GM23338 (cell line): ENCODE results near the gene FGA. TPM values are rescaled to one million over a fixed set of nuclear protein-coding genes. Genes with fewer than 3 reads are reported as not detected.

Experiments used
- ATAC-seq: fragments of 200-7000 bp; cut with Tn5 transposase; 3 replicates; pipeline ENCODE4 v1.9.1; 2020
- DNase-seq: peaks from one replicate; pipeline ENCODE4 v3.0.0-alpha.2; 2015; ENCODE audit warnings: low spot score
- H2AFZ ChIP-seq: fragments of 200-600 bp; sonication (generic); 2 replicates; pipeline ENCODE4 v1.8.0; 2016; ENCODE audit warnings: antibody characterized with exemption, mild to moderate bottlenecking, moderate library complexity
- H3F3A ChIP-seq: fragments of 200-600 bp; sonication (generic); replicated peaks from 2 replicates; pipeline ENCODE4 v1.8.0; 2017; ENCODE audit warnings: antibody characterized with exemption, mixed run types, low read depth
- H3K27ac ChIP-seq: fragments of 200-600 bp; sonication (generic); 2 replicates; pipeline ENCODE4 v1.6.1; 2016; ENCODE audit warnings: low read depth
- H3K27me3 ChIP-seq: fragments of 200-600 bp; sonication (generic); 2 replicates; pipeline ENCODE4 v1.8.0; 2016; ENCODE audit warnings: mild to moderate bottlenecking, mixed run types, moderate library complexity; ENCODE audit not compliant: insufficient read depth
- H3K36me3 ChIP-seq: fragments of 200-600 bp; sonication (generic); 2 replicates; pipeline ENCODE4 v1.8.0; 2016; ENCODE audit warnings: mild to moderate bottlenecking; ENCODE audit not compliant: insufficient read depth
- H3K4me1 ChIP-seq: fragments of 200-600 bp; sonication (generic); 2 replicates; pipeline ENCODE4 v1.8.0; 2016; ENCODE audit warnings: mild to moderate bottlenecking, moderate library complexity; ENCODE audit not compliant: insufficient read depth
- H3K4me2 ChIP-seq: fragments of 200-600 bp; sonication (generic); 2 replicates; pipeline ENCODE4 v1.7.1; 2017; ENCODE audit warnings: mixed run types
- H3K4me3 ChIP-seq: fragments of 200-600 bp; sonication (generic); 2 replicates; pipeline ENCODE4 v1.6.1; 2016; ENCODE audit warnings: mixed run types
- H3K79me2 ChIP-seq: fragments of 200-600 bp; sonication (generic); replicated peaks from 2 replicates; pipeline ENCODE4 v1.8.0; 2017; ENCODE audit warnings: mild to moderate bottlenecking; ENCODE audit not compliant: insufficient read depth
- H3K9me2 ChIP-seq: fragments of 200-600 bp; sonication (generic); 2 replicates; pipeline ENCODE4 v1.8.0; 2017; ENCODE audit not compliant: insufficient read depth
- H4K20me1 ChIP-seq: fragments of 200-600 bp; sonication (generic); replicated peaks from 2 replicates; pipeline ENCODE4 v1.8.0; 2017; ENCODE audit warnings: mild to moderate bottlenecking; ENCODE audit not compliant: insufficient read depth
- H3K27ac Mint-ChIP-seq: 2 replicates; pipeline ENCODE4 v1.8.0; 2020; ENCODE audit warnings: inconsistent platforms, mild to moderate bottlenecking, moderate library complexity, mixed read lengths
- H3K27me3 Mint-ChIP-seq: 3 replicates; pipeline ENCODE4 v1.8.0; 2022; ENCODE audit warnings: low read depth, mild to moderate bottlenecking, moderate library complexity, mixed read lengths, inconsistent platforms; ENCODE audit not compliant: insufficient read depth, poor library complexity
- H3K36me3 Mint-ChIP-seq: 3 replicates; pipeline ENCODE4 v1.8.0; 2021; ENCODE audit warnings: low read depth, mild to moderate bottlenecking, inconsistent platforms, moderate library complexity, mixed read lengths
- H3K4me1 Mint-ChIP-seq: 3 replicates; pipeline ENCODE4 v1.8.0; 2020; ENCODE audit warnings: mild to moderate bottlenecking, inconsistent platforms, mixed read lengths
- H3K4me3 Mint-ChIP-seq: 3 replicates; pipeline ENCODE4 v1.8.0; 2021; ENCODE audit warnings: moderate library complexity, mild to moderate bottlenecking, inconsistent platforms, mixed read lengths
- H3K9me3 Mint-ChIP-seq: 3 replicates; pipeline ENCODE4 v1.8.0; 2020; ENCODE audit warnings: moderate library complexity, mild to moderate bottlenecking, inconsistent platforms, mixed read lengths
- CREB1 ChIP-seq: fragments of 250-450 bp; sonication (Bioruptor Pico); IDR thresholded peaks from 2 replicates; pipeline ENCODE4 v1.5.0; 2020; ENCODE audit warnings: low read depth, mild to moderate bottlenecking, moderate library complexity
- CTCF ChIP-seq, 2 experiments: fragments of 200-600 bp in 1 of 2; sonication (generic) in 1 of 2; conservative IDR thresholded peaks; 2 replicates each; pipeline versions ENCODE4 v1.5.1 to v1.6.1; 2016 to 2017; ENCODE audit warnings: antibody characterized with exemption in 2 of 2, low read depth in 2 of 2, mild to moderate bottlenecking in 2 of 2, moderate library complexity in 1 of 2
- EZH2 ChIP-seq: fragments of 200-600 bp; sonication (generic); IDR thresholded peaks from one replicate; pipeline ENCODE4 v1.8.0; 2017; ENCODE audit warnings: antibody characterized with exemption, mild to moderate bottlenecking, low read depth; ENCODE audit not compliant: unreplicated experiment
- JUNB ChIP-seq: IDR thresholded peaks from one replicate; pipeline ENCODE4 v1.6.1; 2016; ENCODE audit warnings: antibody characterized with exemption; ENCODE audit not compliant: unreplicated experiment
- POLR2AphosphoS5 ChIP-seq: IDR thresholded peaks from 2 replicates; pipeline ENCODE4 v1.6.1; 2016; ENCODE audit warnings: antibody characterized with exemption, low read depth
- STAT1 ChIP-seq: IDR thresholded peaks from one replicate; pipeline ENCODE4 v1.6.1; 2016; ENCODE audit warnings: antibody characterized with exemption; ENCODE audit not compliant: unreplicated experiment
- ZNF331 ChIP-seq: fragments of 250-450 bp; sonication (Bioruptor Pico); IDR thresholded peaks from 2 replicates; pipeline ENCODE4 v1.5.0; 2020; ENCODE audit warnings: low read depth, mild to moderate bottlenecking, moderate library complexity
- polyA plus RNA-seq: library from polyadenylated mRNA; unstranded; fragments of >200 nt; fragmentation: Nextera tagmentation; extraction: Ambion mirVana; gene quantifications from 2 replicates; pipeline ENCODE4 v1.2.1, GENCODE V29; 2016
- total RNA-seq: library from RNA; depleted of rRNA; stranded (reverse); fragments of >200 nt; shearing (Covaris generic); gene quantifications from 2 replicates; pipeline ENCODE4 v1.2.3, GENCODE V29; 2014
- TF ChIP-seq, protein P1 (sequence below): fragments of 250-450 bp; sonication (Bioruptor Pico); IDR thresholded peaks from 2 replicates; pipeline ENCODE4 v1.5.0; 2020; ENCODE audit warnings: mild to moderate bottlenecking, moderate library complexity

Gene FGA
- total and polyA plus RNA-seq, 2 experiments from 2014 or later, result not detected

- peaks cover 2% of the 10 kb centered on the region for H3K27me3 Mint-ChIP-seq
- no peak overlapping the region for H3K4me3 ChIP-seq
- no peak for ATAC-seq
Observed at GRCh38 chr4:154603033-154603943, 12.7 kb upstream of the FGA start.

More at GRCh38 chr4:154603033-154603943, 12.7 kb upstream of the FGA start:
- Histone ChIP-seq H3F3A (no peaks in the 10 kb centered on the region), H2AFZ (0 out of 2 replicates have a peak overlapping the region, but pooled peaks have one; percentile 61), H4K20me1 (no peaks in the 10 kb centered on the region), H3K79me2 (no peaks in the 10 kb centered on the region), H3K27ac (no peak overlapping the region), H3K4me2 (no peak overlapping the region), H3K4me1 (0 out of 2 replicates have a peak, but pooled peaks cover 3% of the 10 kb centered on the region), H3K27me3 (no peaks in the 10 kb centered on the region), H3K9me2 (no peaks in the 10 kb centered on the region), H3K36me3 (no peaks in the 10 kb centered on the region)
- Mint-ChIP-seq H3K27ac (no peak overlapping the region), H3K36me3 (no peaks in the 10 kb centered on the region), H3K9me3 (no peaks in the 10 kb centered on the region), H3K4me3 (no peak overlapping the region), H3K4me1 (peaks cover 7% of the 10 kb centered on the region)
- TF ChIP-seq JUNB (no peak), CREB1 (CRISPR knock-in tag) (no peak), CTCF (conservative IDR thresholded peaks at IDR 0.05; ENCODE audit: low read depth in 2 of 2) (no peak), POLR2AphosphoS5 (no peak), STAT1 (no peak), ZNF331 (CRISPR knock-in tag) (no peak), EZH2 (no peak)
- TF ChIP-seq, protein P1, sequence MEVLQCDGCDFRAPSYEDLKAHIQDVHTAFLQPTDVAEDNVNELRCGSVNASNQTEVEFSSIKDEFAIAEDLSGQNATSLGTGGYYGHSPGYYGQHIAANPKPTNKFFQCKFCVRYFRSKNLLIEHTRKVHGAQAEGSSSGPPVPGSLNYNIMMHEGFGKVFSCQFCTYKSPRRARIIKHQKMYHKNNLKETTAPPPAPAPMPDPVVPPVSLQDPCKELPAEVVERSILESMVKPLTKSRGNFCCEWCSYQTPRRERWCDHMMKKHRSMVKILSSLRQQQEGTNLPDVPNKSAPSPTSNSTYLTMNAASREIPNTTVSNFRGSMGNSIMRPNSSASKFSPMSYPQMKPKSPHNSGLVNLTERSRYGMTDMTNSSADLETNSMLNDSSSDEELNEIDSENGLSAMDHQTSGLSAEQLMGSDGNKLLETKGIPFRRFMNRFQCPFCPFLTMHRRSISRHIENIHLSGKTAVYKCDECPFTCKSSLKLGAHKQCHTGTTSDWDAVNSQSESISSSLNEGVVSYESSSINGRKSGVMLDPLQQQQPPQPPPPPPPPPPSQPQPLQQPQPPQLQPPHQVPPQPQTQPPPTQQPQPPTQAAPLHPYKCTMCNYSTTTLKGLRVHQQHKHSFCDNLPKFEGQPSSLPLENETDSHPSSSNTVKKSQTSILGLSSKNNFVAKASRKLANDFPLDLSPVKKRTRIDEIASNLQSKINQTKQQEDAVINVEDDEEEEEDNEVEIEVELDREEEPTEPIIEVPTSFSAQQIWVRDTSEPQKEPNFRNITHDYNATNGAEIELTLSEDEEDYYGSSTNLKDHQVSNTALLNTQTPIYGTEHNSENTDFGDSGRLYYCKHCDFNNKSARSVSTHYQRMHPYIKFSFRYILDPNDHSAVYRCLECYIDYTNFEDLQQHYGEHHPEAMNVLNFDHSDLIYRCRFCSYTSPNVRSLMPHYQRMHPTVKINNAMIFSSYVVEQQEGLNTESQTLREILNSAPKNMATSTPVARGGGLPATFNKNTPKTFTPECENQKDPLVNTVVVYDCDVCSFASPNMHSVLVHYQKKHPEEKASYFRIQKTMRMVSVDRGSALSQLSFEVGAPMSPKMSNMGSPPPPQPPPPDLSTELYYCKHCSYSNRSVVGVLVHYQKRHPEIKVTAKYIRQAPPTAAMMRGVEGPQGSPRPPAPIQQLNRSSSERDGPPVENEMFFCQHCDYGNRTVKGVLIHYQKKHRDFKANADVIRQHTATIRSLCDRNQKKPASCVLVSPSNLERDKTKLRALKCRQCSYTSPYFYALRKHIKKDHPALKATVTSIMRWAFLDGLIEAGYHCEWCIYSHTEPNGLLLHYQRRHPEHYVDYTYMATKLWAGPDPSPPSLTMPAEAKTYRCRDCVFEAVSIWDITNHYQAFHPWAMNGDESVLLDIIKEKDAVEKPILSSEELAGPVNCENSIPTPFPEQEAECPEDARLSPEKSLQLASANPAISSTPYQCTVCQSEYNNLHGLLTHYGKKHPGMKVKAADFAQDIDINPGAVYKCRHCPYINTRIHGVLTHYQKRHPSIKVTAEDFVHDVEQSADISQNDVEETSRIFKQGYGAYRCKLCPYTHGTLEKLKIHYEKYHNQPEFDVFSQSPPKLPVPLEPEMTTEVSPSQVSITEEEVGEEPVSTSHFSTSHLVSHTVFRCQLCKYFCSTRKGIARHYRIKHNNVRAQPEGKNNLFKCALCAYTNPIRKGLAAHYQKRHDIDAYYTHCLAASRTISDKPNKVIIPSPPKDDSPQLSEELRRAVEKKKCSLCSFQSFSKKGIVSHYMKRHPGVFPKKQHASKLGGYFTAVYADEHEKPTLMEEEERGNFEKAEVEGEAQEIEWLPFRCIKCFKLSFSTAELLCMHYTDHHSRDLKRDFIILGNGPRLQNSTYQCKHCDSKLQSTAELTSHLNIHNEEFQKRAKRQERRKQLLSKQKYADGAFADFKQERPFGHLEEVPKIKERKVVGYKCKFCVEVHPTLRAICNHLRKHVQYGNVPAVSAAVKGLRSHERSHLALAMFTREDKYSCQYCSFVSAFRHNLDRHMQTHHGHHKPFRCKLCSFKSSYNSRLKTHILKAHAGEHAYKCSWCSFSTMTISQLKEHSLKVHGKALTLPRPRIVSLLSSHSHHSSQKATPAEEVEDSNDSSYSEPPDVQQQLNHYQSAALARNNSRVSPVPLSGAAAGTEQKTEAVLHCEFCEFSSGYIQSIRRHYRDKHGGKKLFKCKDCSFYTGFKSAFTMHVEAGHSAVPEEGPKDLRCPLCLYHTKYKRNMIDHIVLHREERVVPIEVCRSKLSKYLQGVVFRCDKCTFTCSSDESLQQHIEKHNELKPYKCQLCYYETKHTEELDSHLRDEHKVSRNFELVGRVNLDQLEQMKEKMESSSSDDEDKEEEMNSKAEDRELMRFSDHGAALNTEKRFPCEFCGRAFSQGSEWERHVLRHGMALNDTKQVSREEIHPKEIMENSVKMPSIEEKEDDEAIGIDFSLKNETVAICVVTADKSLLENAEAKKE (CRISPR knock-in tag), result no peak
- no peak for DNase-seq
